ENCODE results near the gene RAE1. TPM values are rescaled to one million over a fixed set of nuclear protein-coding genes. Genes with fewer than 3 reads are reported as not detected.
A peak's percentile ranks its signal among the peaks of the same experiment; 100 is the strongest.

RAE1 gene
- total RNA-seq, 6 donors from 2014 or later = 10.1 to 31.0 (median 17.9) TPM

DNA sequence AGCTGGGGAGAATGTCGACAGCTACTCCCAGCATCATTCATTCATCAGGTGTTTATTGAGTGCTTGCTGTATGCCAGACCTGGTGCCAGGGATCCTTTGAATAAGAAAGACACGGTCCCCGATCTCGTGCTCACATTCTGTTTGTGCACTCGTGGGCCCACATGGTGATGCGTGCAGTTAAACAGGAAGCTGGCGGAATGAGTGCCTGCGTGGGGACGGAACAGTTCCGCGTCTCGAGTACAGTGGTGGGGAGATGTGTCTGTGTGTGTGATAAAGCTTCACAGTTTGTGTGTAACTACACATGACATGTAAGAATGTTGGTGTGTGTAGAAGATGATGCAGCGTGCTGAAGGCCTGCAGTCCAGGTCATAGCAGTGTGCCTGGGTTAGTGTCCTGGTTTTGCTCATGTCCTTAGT lies 46.6 kb downstream of the RAE1 start:
- peaks cover 38 to 87% (median 60%) of the 10 kb centered on the region in 4 donors for H3K4me1 ChIP-seq
- 47 to 56% methylated on average over 11 to 13 of the region's 13 CpGs for WGBS, 2 donors
- ATAC-seq (ENCODE audit: low FRiP score in 2 of 2) (no peak), DNase-seq (peak in 1 of 2 donors; percentile 44)
- H3K4me3 ChIP-seq = no peak overlapping the region
- no peaks in the 10 kb centered on the region for H3K9me3 ChIP-seq
- peaks cover 0 to 60% (median 34%) of the 10 kb centered on the region in 4 donors for H3K36me3 ChIP-seq
- H3K27ac ChIP-seq = peak overlapping the region in 3 of 4 donors; percentile 37 to 69 (median 63)
- TF ChIP-seq POLR2A (IDR thresholded peaks at IDR 0.05) = no peak
- TF ChIP-seq, protein P1, sequence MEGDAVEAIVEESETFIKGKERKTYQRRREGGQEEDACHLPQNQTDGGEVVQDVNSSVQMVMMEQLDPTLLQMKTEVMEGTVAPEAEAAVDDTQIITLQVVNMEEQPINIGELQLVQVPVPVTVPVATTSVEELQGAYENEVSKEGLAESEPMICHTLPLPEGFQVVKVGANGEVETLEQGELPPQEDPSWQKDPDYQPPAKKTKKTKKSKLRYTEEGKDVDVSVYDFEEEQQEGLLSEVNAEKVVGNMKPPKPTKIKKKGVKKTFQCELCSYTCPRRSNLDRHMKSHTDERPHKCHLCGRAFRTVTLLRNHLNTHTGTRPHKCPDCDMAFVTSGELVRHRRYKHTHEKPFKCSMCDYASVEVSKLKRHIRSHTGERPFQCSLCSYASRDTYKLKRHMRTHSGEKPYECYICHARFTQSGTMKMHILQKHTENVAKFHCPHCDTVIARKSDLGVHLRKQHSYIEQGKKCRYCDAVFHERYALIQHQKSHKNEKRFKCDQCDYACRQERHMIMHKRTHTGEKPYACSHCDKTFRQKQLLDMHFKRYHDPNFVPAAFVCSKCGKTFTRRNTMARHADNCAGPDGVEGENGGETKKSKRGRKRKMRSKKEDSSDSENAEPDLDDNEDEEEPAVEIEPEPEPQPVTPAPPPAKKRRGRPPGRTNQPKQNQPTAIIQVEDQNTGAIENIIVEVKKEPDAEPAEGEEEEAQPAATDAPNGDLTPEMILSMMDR (IDR thresholded peaks at IDR 0.05) = no peak
- TF ChIP-seq EP300 (IDR thresholded peaks at IDR 0.05) = peak in 1 of 4 donors; percentile 24
- H3K27me3 ChIP-seq = no peaks in the 10 kb centered on the region

- Histone ChIP-seq H3K9me3 (no peaks in the 10 kb centered on the region), H3K4me1 (peaks cover 38 to 82% (median 54%) of the 10 kb centered on the region in 4 donors), H3K4me3 (peak overlapping the region in 2 of 4 donors; percentile 0 to 13), H3K36me3 (peaks cover 0 to 66% (median 36%) of the 10 kb centered on the region in 4 donors), H3K27ac (peak overlapping the region; percentile 37 to 69 (median 58)), H3K27me3 (no peaks in the 10 kb centered on the region)
- TF ChIP-seq POLR2AphosphoS5 (IDR thresholded peaks at IDR 0.05) (peak; percentile 33 to 56), EP300 (IDR thresholded peaks at IDR 0.05) (no peak)
- TF ChIP-seq, protein P1 (IDR thresholded peaks at IDR 0.05) = no peak
- DNase-seq (peak; percentile 59 to 92), ATAC-seq (ENCODE audit: low FRiP score in 2 of 2) (peak; percentile 30 to 35)
- 45 to 47% methylated on average over 8 to 24 of the region's 27 CpGs for WGBS, 2 donors
Observed at GRCh38 chr20:57398231-57398821, 47.3 kb downstream of the RAE1 start.

GRCh38 chr20:57398901-57399535 lies 48.0 kb downstream of the RAE1 start:
- ATAC-seq (ENCODE audit: low FRiP score in 2 of 2) (no peak), DNase-seq (peak in 1 of 2 donors; percentile 49)
- Histone ChIP-seq H3K36me3 (peaks cover 0 to 73% (median 38%) of the 10 kb centered on the region in 4 donors), H3K4me1 (peaks cover 38 to 75% (median 48%) of the 10 kb centered on the region in 4 donors), H3K27ac (peak overlapping the region; percentile 37 to 69 (median 58)), H3K4me3 (peak overlapping the region in 2 of 4 donors; percentile 0 to 13), H3K9me3 (no peaks in the 10 kb centered on the region), H3K27me3 (no peaks in the 10 kb centered on the region)
- TF ChIP-seq POLR2A (IDR thresholded peaks at IDR 0.05) = no peak
- no peak for TF ChIP-seq POLR2AphosphoS5 (IDR thresholded peaks at IDR 0.05)
- no peak for TF ChIP-seq EP300 (IDR thresholded peaks at IDR 0.05)
- TF ChIP-seq, protein P1 (IDR thresholded peaks at IDR 0.05) = no peak
- WGBS, 2 donors = 80% methylated on average over 10 to 13 of the region's 13 CpGs

- no peak for TF ChIP-seq POLR2AphosphoS5 (IDR thresholded peaks at IDR 0.05)
- TF ChIP-seq, protein P1 (IDR thresholded peaks at IDR 0.05) = no peak
- no peak for TF ChIP-seq POLR2A (IDR thresholded peaks at IDR 0.05)
- no peak for TF ChIP-seq EP300 (IDR thresholded peaks at IDR 0.05)
- H3K27ac ChIP-seq = peak overlapping the region in 3 of 4 donors; percentile 52 to 69 (median 63)
- peaks cover 0 to 75% (median 40%) of the 10 kb centered on the region in 4 donors for H3K36me3 ChIP-seq
- no peaks in the 10 kb centered on the region for H3K9me3 ChIP-seq
- no peaks in the 10 kb centered on the region for H3K27me3 ChIP-seq
- DNase-seq (peak in 1 of 2 donors; percentile 64), ATAC-seq (ENCODE audit: low FRiP score in 2 of 2) (no peak)
- no peak overlapping the region for H3K4me3 ChIP-seq
- WGBS, 2 donors = 55 to 69% methylated on average over 11 to 21 of the region's 21 CpGs
- peaks cover 38 to 68% (median 42%) of the 10 kb centered on the region in 4 donors for H3K4me1 ChIP-seq
Observed at GRCh38 chr20:57399587-57400155, 48.6 kb downstream of the RAE1 start.
